Sigmoid colon (tissue), 7 donors: Measurements from ENCODE around the gene LHFPL6. TPM values are rescaled to one million over a fixed set of nuclear protein-coding genes. Genes with fewer than 3 reads are reported as not detected.

Experiments
- DNase-seq: peaks from one replicate; pipeline ENCODE4 v3.0.0-alpha.2; 2019
- H3K27ac ChIP-seq, 4 donors: fragments of 200-600 bp; sonication (generic); one replicate each; pipeline ENCODE4 v1.5.1; 2016 to 2019; ENCODE audit warnings: mild to moderate bottlenecking in 1 of 4
- H3K27me3 ChIP-seq, 3 donors: fragments of 200-600 bp; sonication (generic); one replicate each; pipeline ENCODE4 v1.5.1; 2019; ENCODE audit warnings: mild to moderate bottlenecking in 1 of 3
- H3K36me3 ChIP-seq, 4 donors: fragments of 200-600 bp; sonication (generic); one replicate each; pipeline ENCODE4 v1.5.1; 2016 to 2019
- H3K4me1 ChIP-seq, 4 donors: fragments of 200-600 bp; sonication (generic); one replicate each; pipeline ENCODE4 v1.5.1; 2017 to 2019
- H3K4me3 ChIP-seq, 4 donors: fragments of 200-600 bp; sonication (generic); one replicate each; pipeline ENCODE4 v1.5.1; 2017 to 2019; ENCODE audit warnings: mild to moderate bottlenecking in 2 of 4, moderate library complexity in 1 of 4
- H3K9me3 ChIP-seq, 4 donors: fragments of 200-600 bp in 3 of 4; sonication (generic) in 3 of 4; one replicate each; pipeline versions ENCODE4 v1.5.1 to v1.6.1; 2013 to 2019
- EP300 ChIP-seq, 4 donors: sonication (generic); formaldehyde crosslinking; IDR thresholded peaks; one replicate each; pipeline ENCODE4 v1.6.1; 2017; ENCODE audit warnings: antibody characterized with exemption in 4 of 4
- POLR2A ChIP-seq, 2 donors: fragments of 450-650 bp; IDR thresholded peaks; one replicate each; pipeline ENCODE4 v1.6.1; 2016; ENCODE audit warnings: antibody characterized with exemption in 2 of 2, mild to moderate bottlenecking in 2 of 2, moderate library complexity in 2 of 2
- POLR2AphosphoS5 ChIP-seq, 4 donors: sonication (generic); formaldehyde crosslinking; IDR thresholded peaks; one replicate each; pipeline ENCODE4 v1.6.1; 2017; ENCODE audit warnings: antibody characterized with exemption in 4 of 4
- WGBS, 2 donors: extraction: QIAGEN DNeasy Blood & Tissue Kit; methylation state at CpG; one replicate each; pipeline ENCODE4 v1.1.7; 2013; 5-methylcytosine and 5-hydroxymethylcytosine counted together
- intact Hi-C: fragments of 100-400 bp; cut with DNase I; formaldehyde crosslinking; loops from one replicate; pipeline ENCODE4 v1.15.1; 2023
- polyA plus RNA-seq, 3 donors: library from polyadenylated mRNA; stranded (reverse); fragments of 200-250 nt; gene quantifications; one replicate each; pipeline ENCODE4 v1.2.3, GENCODE V29; 2013
- total RNA-seq, 4 donors: library from RNA; depleted of rRNA; stranded (reverse); fragments of >200 nt; gene quantifications; one replicate each; pipeline ENCODE4 v1.1.0, GENCODE V29; 2016
- TF ChIP-seq, protein P1 (sequence below), 4 experiments: fragments of 450-650 bp in 3 of 4; fragments of 200-600 bp in 1 of 4; IDR thresholded peaks; one replicate each; pipeline ENCODE4 v1.5.1; 2016 to 2019; ENCODE audit warnings: antibody characterized with exemption in 4 of 4, mild to moderate bottlenecking in 3 of 4, moderate library complexity in 2 of 4
- donor health status: healthy with polysubstance abuse.
- donor health status: Bipolar disorder and iron deficiency.
- donor health status: healthy.

The LHFPL6 gene
- total and polyA plus RNA-seq, 7 donors, result 2.5 to 69.2 (median 41.7) TPM

DNA sequence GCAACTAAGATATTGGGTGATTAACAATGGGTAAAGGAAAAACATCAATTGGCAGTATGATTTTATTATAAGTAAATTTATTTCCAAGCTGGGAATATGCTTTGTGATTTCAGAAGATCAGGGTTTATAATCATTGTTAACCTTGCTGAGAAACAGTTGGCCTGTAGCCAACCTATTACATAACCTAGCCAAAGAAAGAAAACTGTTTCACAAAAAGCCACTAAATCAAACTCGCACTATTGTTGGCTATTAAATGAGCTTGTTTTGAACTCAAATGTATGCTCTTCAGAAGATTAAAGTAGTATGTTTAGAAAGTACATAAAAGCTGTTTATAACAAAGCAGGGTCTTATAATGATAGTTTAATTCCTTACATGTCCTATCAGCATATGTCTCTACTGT is 151.7 kb downstream of the LHFPL6 start:
- H3K4me1 ChIP-seq, result peaks cover 0 to 36% (median 34%) of the 10 kb centered on the region in 4 donors
- DNase-seq, result no peak

DNA sequence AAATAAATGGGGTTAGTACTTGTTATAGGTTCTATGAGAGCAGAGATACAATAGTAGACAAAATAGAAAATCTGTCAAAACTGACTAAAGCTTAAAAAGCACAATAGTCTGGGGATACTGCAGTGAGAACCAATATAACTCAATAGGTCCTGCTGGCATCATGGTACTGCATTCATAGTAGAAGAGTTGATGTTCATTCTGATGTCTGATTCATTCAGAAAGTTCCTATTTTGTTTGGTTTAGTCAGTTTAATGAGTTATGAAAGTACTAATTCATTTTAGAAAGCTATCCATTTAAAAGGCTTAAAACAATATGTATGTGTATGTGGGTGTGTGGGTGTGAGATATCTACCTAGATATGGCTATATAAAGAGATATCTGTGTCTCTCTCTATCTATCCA is 152.8 kb downstream of the LHFPL6 start:
- no peaks in the 10 kb centered on the region for H3K27me3 ChIP-seq
- intact Hi-C loops, result loop anchor here (2.0 kb wide), 1 partner anchor 153 kb away; the partner anchor contains the start of gene LHFPL6

More for the DNA sequence above, 151.7 kb downstream of the LHFPL6 start:
- WGBS, 2 donors, result 9% methylated on average over 1 of the region's 1 CpG
- Histone ChIP-seq H3K4me3 (no peak overlapping the region), H3K9me3 (no peaks in the 10 kb centered on the region), H3K27ac (peak overlapping the region; percentile 4 to 82 (median 74)), H3K36me3 (no peaks in the 10 kb centered on the region), H3K27me3 (no peaks in the 10 kb centered on the region)
- intact Hi-C loops, result loop anchor here (2.0 kb wide), 1 partner anchor 152 kb away; the partner anchor contains the start of gene LHFPL6
- TF ChIP-seq, protein P1, sequence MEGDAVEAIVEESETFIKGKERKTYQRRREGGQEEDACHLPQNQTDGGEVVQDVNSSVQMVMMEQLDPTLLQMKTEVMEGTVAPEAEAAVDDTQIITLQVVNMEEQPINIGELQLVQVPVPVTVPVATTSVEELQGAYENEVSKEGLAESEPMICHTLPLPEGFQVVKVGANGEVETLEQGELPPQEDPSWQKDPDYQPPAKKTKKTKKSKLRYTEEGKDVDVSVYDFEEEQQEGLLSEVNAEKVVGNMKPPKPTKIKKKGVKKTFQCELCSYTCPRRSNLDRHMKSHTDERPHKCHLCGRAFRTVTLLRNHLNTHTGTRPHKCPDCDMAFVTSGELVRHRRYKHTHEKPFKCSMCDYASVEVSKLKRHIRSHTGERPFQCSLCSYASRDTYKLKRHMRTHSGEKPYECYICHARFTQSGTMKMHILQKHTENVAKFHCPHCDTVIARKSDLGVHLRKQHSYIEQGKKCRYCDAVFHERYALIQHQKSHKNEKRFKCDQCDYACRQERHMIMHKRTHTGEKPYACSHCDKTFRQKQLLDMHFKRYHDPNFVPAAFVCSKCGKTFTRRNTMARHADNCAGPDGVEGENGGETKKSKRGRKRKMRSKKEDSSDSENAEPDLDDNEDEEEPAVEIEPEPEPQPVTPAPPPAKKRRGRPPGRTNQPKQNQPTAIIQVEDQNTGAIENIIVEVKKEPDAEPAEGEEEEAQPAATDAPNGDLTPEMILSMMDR (IDR thresholded peaks at IDR 0.05), result no peak
- TF ChIP-seq POLR2AphosphoS5 (IDR thresholded peaks at IDR 0.05), result peak in 3 of 4 donors; percentile 8 to 32 (median 31)
- TF ChIP-seq POLR2A (IDR thresholded peaks at IDR 0.05), result no peak
- TF ChIP-seq EP300 (IDR thresholded peaks at IDR 0.05), result no peak

DNA sequence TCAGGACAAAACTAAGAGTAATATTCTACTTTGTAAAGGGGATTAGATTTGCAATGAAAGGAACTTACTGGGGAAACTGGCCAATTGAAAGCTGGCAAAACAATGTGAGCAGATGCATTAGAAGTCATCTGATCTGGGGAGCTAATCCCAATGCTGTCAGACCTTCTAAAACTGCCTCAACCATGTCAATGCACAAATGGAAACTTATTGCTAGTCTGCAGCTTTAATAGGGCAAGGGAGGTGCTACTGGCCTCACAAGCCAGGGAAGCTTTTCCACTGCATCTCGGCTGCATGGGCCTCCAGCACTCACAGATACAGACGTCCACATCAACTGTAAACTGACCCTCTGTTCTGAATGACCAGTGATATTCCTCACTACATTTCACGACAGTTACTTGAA is 154.2 kb downstream of the LHFPL6 start:
- Histone ChIP-seq H3K9me3 (no peaks in the 10 kb centered on the region), H3K4me1 (peaks cover 0 to 35% (median 34%) of the 10 kb centered on the region in 4 donors), H3K36me3 (no peaks in the 10 kb centered on the region), H3K27ac (no peak overlapping the region), H3K27me3 (no peaks in the 10 kb centered on the region), H3K4me3 (no peak overlapping the region)
- DNase-seq, result no peak
- TF ChIP-seq EP300 (IDR thresholded peaks at IDR 0.05) (no peak), POLR2AphosphoS5 (IDR thresholded peaks at IDR 0.05) (no peak), POLR2A (IDR thresholded peaks at IDR 0.05) (no peak)
- TF ChIP-seq, protein P1 (IDR thresholded peaks at IDR 0.05), result no peak
- intact Hi-C loops, result no loop called here
- 79 to 81% methylated on average over 3 of the region's 3 CpGs for WGBS, 2 donors

More for the DNA sequence above, 152.8 kb downstream of the LHFPL6 start:
- Histone ChIP-seq H3K9me3 (no peaks in the 10 kb centered on the region), H3K27ac (no peak overlapping the region), H3K4me3 (no peak overlapping the region), H3K36me3 (no peaks in the 10 kb centered on the region), H3K4me1 (peaks cover 0 to 36% (median 34%) of the 10 kb centered on the region in 4 donors)
- DNase-seq, result no peak
- TF ChIP-seq, protein P1 (IDR thresholded peaks at IDR 0.05), result no peak
- TF ChIP-seq EP300 (IDR thresholded peaks at IDR 0.05), result no peak
- TF ChIP-seq POLR2AphosphoS5 (IDR thresholded peaks at IDR 0.05), result no peak
- TF ChIP-seq POLR2A (IDR thresholded peaks at IDR 0.05), result no peak

DNA sequence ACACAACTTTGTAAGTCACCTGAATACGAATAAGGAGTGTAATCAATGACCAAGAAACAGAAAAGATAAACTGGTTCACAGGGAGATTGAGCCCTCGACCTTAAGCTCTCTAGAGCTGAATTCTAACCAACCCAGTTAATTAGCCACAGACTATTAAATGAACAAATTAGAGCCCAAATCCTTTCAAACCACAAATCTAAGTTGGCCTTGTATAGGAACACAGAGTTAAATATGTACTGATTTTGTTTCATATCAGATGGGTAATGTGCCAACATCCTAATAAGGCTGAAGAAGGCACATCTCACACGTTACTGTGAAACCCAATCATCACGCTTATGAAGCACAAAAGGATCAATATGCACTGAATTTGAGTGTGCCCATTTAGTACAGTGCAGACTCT is 156.1 kb downstream of the LHFPL6 start:
- no peaks in the 10 kb centered on the region for H3K9me3 ChIP-seq
- no peak overlapping the region for H3K27ac ChIP-seq
- H3K36me3 ChIP-seq, result no peaks in the 10 kb centered on the region
- peaks cover 0 to 17% (median 15%) of the 10 kb centered on the region in 4 donors for H3K4me1 ChIP-seq
- H3K4me3 ChIP-seq, result no peak overlapping the region
- intact Hi-C loops, result no loop called here
- 76 to 86% methylated on average over 4 of the region's 4 CpGs for WGBS, 2 donors
- TF ChIP-seq POLR2AphosphoS5 (IDR thresholded peaks at IDR 0.05), result no peak
- TF ChIP-seq EP300 (IDR thresholded peaks at IDR 0.05), result no peak
- TF ChIP-seq, protein P1 (IDR thresholded peaks at IDR 0.05), result no peak
- no peak for TF ChIP-seq POLR2A (IDR thresholded peaks at IDR 0.05)
- H3K27me3 ChIP-seq, result no peaks in the 10 kb centered on the region
- DNase-seq, result no peak

DNA sequence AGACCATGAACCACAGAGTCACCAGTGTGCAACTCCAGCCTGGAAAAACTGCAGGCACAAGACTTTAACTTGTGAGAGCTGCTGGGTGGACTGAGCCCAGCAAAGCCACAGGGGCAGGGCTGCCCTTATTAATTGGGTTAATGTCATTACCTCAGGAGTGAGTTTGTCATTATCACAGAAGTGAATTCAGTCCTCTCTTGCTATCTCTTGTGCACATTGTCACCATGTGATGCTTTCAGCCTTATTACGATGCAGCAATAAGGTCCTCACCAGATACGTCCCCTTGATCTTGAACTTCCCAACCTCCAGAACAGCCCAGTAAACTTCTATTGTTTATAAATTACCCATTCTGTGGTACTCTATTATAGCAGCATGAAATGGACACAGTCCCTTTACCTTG is 158.1 kb downstream of the LHFPL6 start:
- no peaks in the 10 kb centered on the region for H3K27me3 ChIP-seq
- intact Hi-C loops, result no loop called here
- no peaks in the 10 kb centered on the region for H3K36me3 ChIP-seq
- TF ChIP-seq POLR2AphosphoS5 (IDR thresholded peaks at IDR 0.05) (no peak), POLR2A (IDR thresholded peaks at IDR 0.05) (no peak), EP300 (IDR thresholded peaks at IDR 0.05) (no peak)
- TF ChIP-seq, protein P1 (IDR thresholded peaks at IDR 0.05), result no peak
- H3K4me1 ChIP-seq, result peaks cover 0 to 4% (median 0%) of the 10 kb centered on the region in 4 donors
- H3K4me3 ChIP-seq, result no peak overlapping the region
- no peak for DNase-seq
- no peak overlapping the region for H3K27ac ChIP-seq
- H3K9me3 ChIP-seq, result no peaks in the 10 kb centered on the region
- WGBS, 2 donors, result 92 to 95% methylated on average over 2 of the region's 2 CpGs
